Prostate gland (tissue), 2 donors: ENCODE measurements around the gene MXD3.

Source experiments
- CTCF ChIP-seq, 4 experiments: fragments of 200-600 bp in 2 of 4; fragments of 450-650 bp in 2 of 4; sonication (generic) in 2 of 4; IDR thresholded peaks; 1 replicate in 3 of 4; 2 replicates in 1 of 4; pipeline ENCODE4 v1.5.1; 2016 to 2019; ENCODE audit warnings: antibody characterized with exemption in 4 of 4, mild to moderate bottlenecking in 2 of 4, moderate library complexity in 2 of 4
- POLR2A ChIP-seq: fragments of 450-650 bp; IDR thresholded peaks from one replicate; pipeline ENCODE4 v1.6.1; 2016; ENCODE audit warnings: antibody characterized with exemption, mild to moderate bottlenecking
- POLR2AphosphoS5 ChIP-seq: sonication (generic); formaldehyde crosslinking; IDR thresholded peaks from one replicate; pipeline ENCODE4 v1.6.1; 2017; ENCODE audit warnings: antibody characterized with exemption

- peak; percentile 46 to 79 (median 66) for TF ChIP-seq CTCF (IDR thresholded peaks at IDR 0.05)
- TF ChIP-seq POLR2A, result no peak
- TF ChIP-seq POLR2AphosphoS5, result peak; percentile 15
Measured at GRCh38 chr5:177309351-177310191, 2.1 kb downstream of the MXD3 start.
